Measurements from ENCODE around the gene TP53BP2. TPM values are rescaled to one million over a fixed set of nuclear protein-coding genes. Genes with fewer than 3 reads are reported as not detected.

Gene TP53BP2
- total and polyA plus RNA-seq, 10 of the 15 experiments (the other 5 are each of a cell fraction or from before 2014, with no cell fraction given) = 1.6 to 13.7 (median 5.6) TPM

- H3K79me2 ChIP-seq (ENCODE audit: control insufficient read depth, insufficient read depth, low read length) = no peaks in the 10 kb centered on the region
- FAIRE-seq (no peak), DNase-seq (ENCODE audit: low read depth, low spot score) (no peak), ATAC-seq (no peak)
- no peak overlapping the region for H3K4me2 ChIP-seq (ENCODE audit: control insufficient read depth, insufficient read depth)
- H3K9ac ChIP-seq (ENCODE audit: control insufficient read depth, insufficient read depth, low read length) = no peak overlapping the region
- no peaks in the 10 kb centered on the region; the same call in 1 of the 2 replicates for H4K20me1 ChIP-seq (ENCODE audit: control insufficient read depth, insufficient read depth)
- no peaks in the 10 kb centered on the region for H3K4me1 ChIP-seq (ENCODE audit: control insufficient read depth, insufficient read depth, low read length)
- no peak overlapping the region for H3K27ac ChIP-seq (ENCODE audit: control insufficient read depth, insufficient read depth)
- no peaks in the 10 kb centered on the region for H3K9me3 ChIP-seq (replicated peaks; ENCODE audit: control insufficient read depth, insufficient read depth, low read length)
- no peak overlapping the region for H2AFZ ChIP-seq (ENCODE audit: control insufficient read depth, low read depth, low read length)
- RAD21 ChIA-PET (ENCODE audit: unreplicated experiment) = no interaction called here
- H3K4me3 ChIP-seq = no peak overlapping the region
- intact Hi-C loops (cut with micrococcal nuclease; ENCODE audit: unreplicated experiment) = no loop called here
- in situ Hi-C loops (cut with MboI) = no loop called here
- SMC1A ChIA-PET (ENCODE audit: uncharacterized antibody, unreplicated experiment) = no interaction called here
- 52% methylated on average over 3 of the region's 3 CpGs for WGBS (ENCODE audit: insufficient coverage, insufficient replicate concordance, low lambda C conversion rate, missing lambda C conversion rate)
- POLR2A ChIA-PET = no interaction called here
- CTCF ChIA-PET = no interaction called here
- TF ChIP-seq YY1 (IDR thresholded peaks at IDR 0.05; ENCODE audit: low read depth, low read length) = no peak
- TF ChIP-seq STAT3 (IDR thresholded peaks at IDR 0.05; ENCODE audit: low read depth, low read length) = no peak
- TF ChIP-seq SP1 (IDR thresholded peaks at IDR 0.05; ENCODE audit: low read depth, low read length) = no peak
- TF ChIP-seq NKRF (conservative IDR thresholded peaks at IDR 0.05) = no peak
- no peak for TF ChIP-seq SPI1 (IDR thresholded peaks at IDR 0.05; ENCODE audit: borderline replicate concordance, insufficient read depth, low read depth, low read length)
- no peak for TF ChIP-seq BRCA1 (IDR thresholded peaks at IDR 0.05; ENCODE audit: low read depth, low read length)
- TF ChIP-seq BMI1 (IDR thresholded peaks at IDR 0.05; ENCODE audit: borderline replicate concordance) = no peak
- no peak for TF ChIP-seq RELB (IDR thresholded peaks at IDR 0.05; ENCODE audit: low read depth)
- no peak for TF ChIP-seq PML (IDR thresholded peaks at IDR 0.05; ENCODE audit: low read length)
- no peak for TF ChIP-seq MLLT1 (IDR thresholded peaks at IDR 0.05)
- TF ChIP-seq ZNF622 (IDR thresholded peaks at IDR 0.05) = no peak
- no peak for TF ChIP-seq SREBF1 (IDR thresholded peaks at IDR 0.05; ENCODE audit: low read length)
- TF ChIP-seq CBX3 (IDR thresholded peaks at IDR 0.05; ENCODE audit: borderline replicate concordance, low read depth) = no peak
- H3K36me3 ChIP-seq (ENCODE audit: control insufficient read depth in 2 of 2, insufficient read depth in 2 of 2, low read length in 1 of 2) = no peaks in the 10 kb centered on the region
- BruUV-seq (replicated peaks) = no TSS peak
- H3K27me3 ChIP-seq (replicated peaks in 1 of 2; ENCODE audit: control insufficient read depth in 2 of 2, insufficient read depth in 2 of 2, low read length in 1 of 2) = no peaks in the 10 kb centered on the region
Observed at GRCh38 chr1:223885614-223886013, 39.9 kb upstream of the TP53BP2 start.

Measured in GM12878 (cell line).